ENCODE data around the gene CHMP3.

The CHMP3 gene

GRCh38 chr2:86513948-86514660 lies 49.1 kb downstream of the CHMP3 start:
- no peak for ATAC-seq (ENCODE audit: insufficient read depth, low read depth)
- H3K36me3 ChIP-seq (ENCODE audit: insufficient read depth, low read length), result peaks cover 18% of the 10 kb centered on the region

GRCh38 chr2:86512892-86513291 lies 50.4 kb downstream of the CHMP3 start:
- no peak overlapping the region for H2AFZ ChIP-seq (ENCODE audit: low read depth, low read length)
- H3K27me3 ChIP-seq (ENCODE audit: insufficient read depth, low read length, poor library complexity), result no peaks in the 10 kb centered on the region
- H3K36me3 ChIP-seq (ENCODE audit: insufficient read depth, low read length), result peaks cover 30% of the 10 kb centered on the region
- no peaks in the 10 kb centered on the region for H3K9me3 ChIP-seq (ENCODE audit: insufficient read depth, low read length, severe bottlenecking)
- no peak for ATAC-seq (ENCODE audit: insufficient read depth, low read depth)
- no peak overlapping the region for H3K4me3 ChIP-seq (ENCODE audit: low read depth in 1 of 2, low read length in 2 of 2)
- H3K9ac ChIP-seq (ENCODE audit: low read depth, low read length), result no peak overlapping the region
- H3K4me2 ChIP-seq (ENCODE audit: insufficient read depth, low read length), result no peak overlapping the region
- H3K27ac ChIP-seq (ENCODE audit: low read length), result no peak overlapping the region
- H3K4me1 ChIP-seq (ENCODE audit: insufficient read depth, low read length), result no peaks in the 10 kb centered on the region
- no peaks in the 10 kb centered on the region for H4K20me1 ChIP-seq (ENCODE audit: insufficient read depth, low read length)
- TF ChIP-seq EZH2 (IDR thresholded peaks at IDR 0.05; ENCODE audit: borderline replicate concordance, low read depth, low read length, severe bottlenecking), result no peak
- TF ChIP-seq, protein P1, sequence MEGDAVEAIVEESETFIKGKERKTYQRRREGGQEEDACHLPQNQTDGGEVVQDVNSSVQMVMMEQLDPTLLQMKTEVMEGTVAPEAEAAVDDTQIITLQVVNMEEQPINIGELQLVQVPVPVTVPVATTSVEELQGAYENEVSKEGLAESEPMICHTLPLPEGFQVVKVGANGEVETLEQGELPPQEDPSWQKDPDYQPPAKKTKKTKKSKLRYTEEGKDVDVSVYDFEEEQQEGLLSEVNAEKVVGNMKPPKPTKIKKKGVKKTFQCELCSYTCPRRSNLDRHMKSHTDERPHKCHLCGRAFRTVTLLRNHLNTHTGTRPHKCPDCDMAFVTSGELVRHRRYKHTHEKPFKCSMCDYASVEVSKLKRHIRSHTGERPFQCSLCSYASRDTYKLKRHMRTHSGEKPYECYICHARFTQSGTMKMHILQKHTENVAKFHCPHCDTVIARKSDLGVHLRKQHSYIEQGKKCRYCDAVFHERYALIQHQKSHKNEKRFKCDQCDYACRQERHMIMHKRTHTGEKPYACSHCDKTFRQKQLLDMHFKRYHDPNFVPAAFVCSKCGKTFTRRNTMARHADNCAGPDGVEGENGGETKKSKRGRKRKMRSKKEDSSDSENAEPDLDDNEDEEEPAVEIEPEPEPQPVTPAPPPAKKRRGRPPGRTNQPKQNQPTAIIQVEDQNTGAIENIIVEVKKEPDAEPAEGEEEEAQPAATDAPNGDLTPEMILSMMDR (IDR thresholded peaks at IDR 0.05; ENCODE audit: borderline replicate concordance, extremely low read depth, low read length, poor library complexity, severe bottlenecking), result no peak
- no peaks in the 10 kb centered on the region for H3K79me2 ChIP-seq (ENCODE audit: insufficient read depth, low read length)
- DNase-seq, result no peak

More at GRCh38 chr2:86513948-86514660, 49.1 kb downstream of the CHMP3 start:
- Histone ChIP-seq H3K27ac (ENCODE audit: low read length) (no peak overlapping the region), H3K4me3 (ENCODE audit: low read depth in 1 of 2, low read length in 2 of 2) (no peak overlapping the region), H3K79me2 (ENCODE audit: insufficient read depth, low read length) (no peaks in the 10 kb centered on the region), H3K27me3 (ENCODE audit: insufficient read depth, low read length, poor library complexity) (no peaks in the 10 kb centered on the region), H2AFZ (ENCODE audit: low read depth, low read length) (no peak overlapping the region), H3K9me3 (ENCODE audit: insufficient read depth, low read length, severe bottlenecking) (no peaks in the 10 kb centered on the region), H3K9ac (ENCODE audit: low read depth, low read length) (no peak overlapping the region), H3K4me1 (ENCODE audit: insufficient read depth, low read length) (no peaks in the 10 kb centered on the region), H4K20me1 (ENCODE audit: insufficient read depth, low read length) (no peaks in the 10 kb centered on the region), H3K4me2 (ENCODE audit: insufficient read depth, low read length) (no peak overlapping the region)
- DNase-seq, result no peak
- TF ChIP-seq, protein P1 (IDR thresholded peaks at IDR 0.05; ENCODE audit: borderline replicate concordance, extremely low read depth, low read length, poor library complexity, severe bottlenecking), result no peak
- no peak for TF ChIP-seq EZH2 (IDR thresholded peaks at IDR 0.05; ENCODE audit: borderline replicate concordance, low read depth, low read length, severe bottlenecking)

DNA sequence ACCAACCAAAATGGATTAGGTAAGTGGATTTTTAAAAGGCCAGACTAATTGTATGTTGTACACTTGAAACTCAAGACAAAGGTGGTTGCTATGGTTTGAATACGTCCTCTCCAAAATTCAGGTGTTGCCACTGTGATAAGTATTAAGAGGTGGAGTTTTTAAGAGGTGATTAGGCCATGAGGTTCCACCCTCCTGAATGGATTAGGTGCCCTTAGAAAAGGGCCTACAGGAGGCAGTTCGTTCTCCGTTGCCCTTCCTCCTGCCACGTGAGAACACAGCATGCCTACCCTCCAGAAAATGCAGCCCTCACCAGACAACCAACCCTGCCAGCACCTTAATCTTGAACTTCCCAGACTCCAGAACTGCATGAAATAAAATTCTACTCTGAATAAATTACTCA lies 51.2 kb downstream of the CHMP3 start:
- no peak for ATAC-seq (ENCODE audit: insufficient read depth, low read depth)
- Histone ChIP-seq H3K27me3 (ENCODE audit: insufficient read depth, low read length, poor library complexity) (no peaks in the 10 kb centered on the region), H3K4me3 (ENCODE audit: low read depth in 1 of 2, low read length in 2 of 2) (no peak overlapping the region), H3K9me3 (ENCODE audit: insufficient read depth, low read length, severe bottlenecking) (no peaks in the 10 kb centered on the region), H2AFZ (ENCODE audit: low read depth, low read length) (no peak overlapping the region), H3K36me3 (ENCODE audit: insufficient read depth, low read length) (peaks cover 38% of the 10 kb centered on the region), H3K27ac (ENCODE audit: low read length) (no peak overlapping the region), H3K4me1 (ENCODE audit: insufficient read depth, low read length) (no peaks in the 10 kb centered on the region), H3K4me2 (ENCODE audit: insufficient read depth, low read length) (no peak overlapping the region), H3K79me2 (ENCODE audit: insufficient read depth, low read length) (no peaks in the 10 kb centered on the region), H3K9ac (ENCODE audit: low read depth, low read length) (no peak overlapping the region), H4K20me1 (ENCODE audit: insufficient read depth, low read length) (no peaks in the 10 kb centered on the region)
- no peak for DNase-seq
- TF ChIP-seq, protein P1 (IDR thresholded peaks at IDR 0.05; ENCODE audit: borderline replicate concordance, extremely low read depth, low read length, poor library complexity, severe bottlenecking), result no peak
- TF ChIP-seq EZH2 (IDR thresholded peaks at IDR 0.05; ENCODE audit: borderline replicate concordance, low read depth, low read length, severe bottlenecking), result no peak
